Measurements from ENCODE around the gene BCL2L11.
A peak's percentile ranks its signal among the peaks of the same experiment; 100 is the strongest.

The BCL2L11 gene

GRCh38 chr2:111118481-111118980, 2.2 kb upstream of the BCL2L11 start:
- DNase-seq = peak; percentile 51

DNA sequence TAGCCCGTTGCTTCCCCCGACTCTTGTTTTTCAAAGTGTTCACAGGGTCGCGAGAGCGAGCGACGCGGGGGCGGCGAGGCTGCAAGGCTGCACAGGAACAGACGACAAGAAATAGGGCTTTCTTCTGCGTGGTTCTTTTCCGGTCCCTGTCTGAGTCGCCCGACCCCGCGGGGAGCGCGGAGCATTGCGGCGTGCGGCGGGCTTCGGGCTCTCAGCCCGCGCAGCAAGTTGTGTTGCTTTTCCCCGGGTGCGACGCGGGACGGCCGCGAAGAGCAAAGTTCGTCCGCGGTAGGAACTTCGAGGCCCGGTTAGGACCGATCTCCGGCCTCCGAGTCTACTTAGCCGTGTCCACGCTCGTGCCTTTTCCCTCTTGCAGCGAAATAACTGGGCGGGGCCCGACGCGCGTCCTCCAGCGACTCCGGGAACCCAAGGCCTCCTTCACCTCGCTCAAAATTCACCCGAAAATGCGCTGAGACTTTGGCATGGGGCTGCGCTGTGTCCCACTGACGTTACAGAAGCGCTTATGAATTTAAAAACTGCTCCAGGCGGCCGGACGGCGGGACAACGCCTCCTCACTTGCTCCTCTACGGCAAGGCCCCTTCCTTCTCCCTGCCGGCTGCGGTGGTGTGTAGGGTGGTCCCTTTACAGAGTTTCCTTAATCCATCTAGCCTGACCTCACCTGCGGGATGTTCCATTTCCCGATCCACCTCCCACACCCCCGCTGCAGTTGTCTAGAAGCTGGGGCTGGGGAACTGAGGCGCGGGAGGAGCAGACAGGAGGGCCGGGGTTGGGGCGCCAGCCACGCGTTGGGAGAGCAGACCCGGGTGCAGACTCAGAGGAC, 1.5 kb upstream of the BCL2L11 start:
- peak; percentile 51 for DNase-seq

DNA sequence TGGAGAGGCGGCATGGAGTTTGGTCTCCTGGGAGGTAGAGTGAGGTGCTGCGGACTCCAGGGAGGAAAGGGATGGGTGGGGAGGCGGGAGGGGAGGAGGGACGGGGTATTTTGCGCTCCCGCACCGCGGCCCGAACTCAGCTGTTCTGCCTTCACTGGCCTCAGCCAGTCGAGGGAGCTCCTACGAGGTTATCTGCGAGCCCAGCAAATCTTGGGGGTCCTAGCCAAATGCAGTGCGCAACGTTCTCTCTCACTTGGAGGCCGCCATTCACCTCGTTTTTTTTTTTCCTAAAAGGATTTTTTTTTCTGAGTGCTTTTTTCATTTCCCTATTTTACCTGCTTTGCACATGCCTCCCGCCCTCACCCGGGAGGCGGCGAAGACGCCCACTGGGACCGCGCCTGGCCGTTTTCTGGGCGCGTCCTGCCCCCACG, 877 bp upstream of the BCL2L11 start:
- peak; percentile 29 for DNase-seq

DNA sequence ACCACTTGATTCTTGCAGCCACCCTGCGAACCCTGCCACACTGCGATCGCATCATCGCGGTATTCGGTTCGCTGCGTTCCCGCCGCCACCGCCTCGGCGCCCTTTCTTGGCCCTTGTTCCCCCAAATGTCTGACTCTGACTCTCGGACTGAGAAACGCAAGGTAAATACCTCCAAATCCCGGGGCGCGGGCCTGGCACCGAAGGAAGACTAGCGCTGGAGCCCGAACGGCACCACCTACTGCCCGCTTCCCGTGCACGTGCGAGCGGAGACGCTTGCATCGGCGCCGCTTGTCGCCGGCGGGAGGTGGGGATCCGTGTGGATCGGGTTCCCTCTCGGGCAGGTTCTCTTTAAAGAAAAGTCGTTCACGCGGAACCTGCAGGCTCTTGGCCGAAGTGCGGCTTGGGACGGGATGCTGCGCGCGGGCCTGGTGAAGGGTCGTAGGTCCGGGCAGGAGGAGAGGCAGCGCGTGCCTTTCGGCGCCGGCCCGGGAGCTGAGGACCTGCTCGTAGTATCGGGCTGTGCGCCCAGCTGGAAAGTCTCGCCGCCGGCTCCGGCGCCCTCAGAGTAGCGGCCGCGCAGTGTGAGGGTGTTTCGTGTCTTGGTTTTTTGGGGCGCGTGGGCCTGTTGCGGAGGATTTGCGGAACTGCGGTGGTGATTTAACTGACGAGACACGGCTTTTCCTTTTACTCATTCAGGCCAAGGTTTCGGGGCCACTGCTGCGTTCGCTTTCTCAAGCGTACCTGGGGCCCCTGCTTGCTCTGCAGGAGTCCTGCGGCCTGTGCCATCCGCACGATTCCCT, 514 bp downstream of the BCL2L11 start:
- no peak for DNase-seq

DNA sequence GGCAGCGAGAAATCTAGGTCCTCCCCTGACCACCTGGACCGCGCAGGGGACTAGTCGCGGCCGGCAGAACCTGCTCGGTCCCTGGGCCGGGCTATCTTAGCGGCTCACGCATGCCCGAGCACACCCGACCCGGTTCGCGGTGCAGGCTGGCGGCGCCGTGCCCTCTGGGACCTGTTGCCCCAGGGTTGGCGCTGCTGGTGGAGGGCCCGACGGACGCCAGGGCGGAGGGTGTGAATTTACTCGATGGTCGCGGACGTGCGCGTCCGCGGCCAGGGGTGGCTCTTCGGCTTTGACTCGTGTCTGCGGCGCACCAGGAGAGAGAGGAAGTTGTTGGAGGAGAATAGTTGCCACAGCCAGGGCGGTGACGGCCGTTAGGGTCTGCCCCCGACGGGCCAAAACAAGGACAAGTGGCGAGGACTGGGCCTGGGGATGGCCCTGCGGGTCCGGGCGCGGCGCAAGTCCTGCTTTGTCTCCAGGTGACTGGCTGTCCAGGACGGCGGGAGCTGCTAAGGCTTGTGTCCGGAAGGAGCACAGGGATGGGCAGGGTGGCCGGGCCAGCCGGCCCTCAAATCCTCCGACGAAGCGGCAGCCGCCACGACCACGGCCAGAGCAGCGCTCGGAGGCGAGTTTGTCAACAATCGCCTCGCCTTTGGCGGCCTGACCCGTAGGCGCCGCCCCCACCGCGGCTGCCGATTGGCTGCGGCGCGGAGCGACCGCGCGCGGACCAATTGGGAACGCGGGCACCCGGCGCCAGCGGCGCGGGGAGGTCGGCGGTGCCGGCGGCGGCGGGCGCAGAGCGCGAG, 1.3 kb downstream of the BCL2L11 start:
- DNase-seq = peak; percentile 72

DNA sequence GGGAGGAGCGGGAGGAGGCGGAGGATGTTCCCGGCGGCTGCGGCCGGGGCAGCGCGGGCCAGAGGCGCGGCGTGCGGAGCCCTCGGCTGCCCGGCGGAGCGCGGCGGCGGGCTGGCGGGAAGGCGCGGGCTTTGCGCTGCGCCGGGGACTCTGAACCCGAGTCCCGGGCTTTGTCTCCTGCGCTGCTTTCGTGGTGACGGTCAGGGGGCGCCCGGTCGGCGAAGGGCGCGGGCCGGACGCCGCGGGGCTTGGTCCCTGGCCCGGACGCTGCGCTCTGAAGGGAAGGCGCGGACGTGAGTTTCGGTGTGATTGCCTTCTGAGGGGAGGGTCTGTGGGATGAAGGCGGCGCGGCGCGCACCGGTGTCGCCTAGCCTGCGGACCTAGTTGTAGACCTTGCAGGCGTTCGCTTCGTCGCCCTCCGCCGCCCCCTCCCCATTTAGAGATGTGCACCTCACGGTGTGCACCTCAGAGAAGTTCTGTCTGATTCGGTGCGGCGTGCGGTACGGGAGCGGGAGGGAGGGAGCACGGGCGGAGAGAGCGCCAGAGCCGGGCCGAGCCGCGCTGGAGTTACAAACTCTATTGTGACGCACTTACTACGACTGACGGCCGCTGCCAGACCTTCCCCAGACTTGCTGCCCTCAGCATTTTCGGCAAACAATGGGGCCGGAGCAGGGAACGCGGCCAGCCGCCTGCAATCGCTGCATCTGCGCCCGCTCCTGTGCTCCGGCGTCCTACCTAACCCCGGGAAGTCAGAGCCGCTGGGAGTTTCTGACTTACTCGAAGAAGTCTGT, 2.1 kb downstream of the BCL2L11 start:
- DNase-seq = no peak

GRCh38 chr2:111123751-111124150, 3.0 kb downstream of the BCL2L11 start:
- no peak for DNase-seq

- DNase-seq = no peak
These were observed 5.9 kb downstream of the BCL2L11 start for GRCh38 chr2:111126581-111126980.

DNA sequence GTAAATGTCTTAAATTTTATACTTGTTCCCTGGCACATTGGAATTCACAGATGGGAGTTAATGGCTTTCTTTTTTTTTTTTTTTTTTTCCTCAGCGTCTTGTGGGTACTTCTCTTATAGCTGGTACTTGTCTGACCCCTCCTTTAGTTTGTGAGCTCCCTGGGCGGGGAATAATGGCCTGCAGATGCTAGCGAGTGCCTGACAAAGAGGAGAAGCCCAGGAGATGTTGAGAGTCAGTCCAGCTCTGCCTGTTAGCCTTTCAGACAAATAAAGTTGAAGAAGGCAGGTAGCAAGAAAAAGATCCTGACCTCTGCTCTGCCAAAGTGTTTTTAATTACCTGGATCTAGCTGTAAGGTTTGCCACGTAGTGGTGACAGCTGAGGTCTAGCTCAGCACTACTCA, 6.6 kb downstream of the BCL2L11 start:
- DNase-seq = no peak

DNA sequence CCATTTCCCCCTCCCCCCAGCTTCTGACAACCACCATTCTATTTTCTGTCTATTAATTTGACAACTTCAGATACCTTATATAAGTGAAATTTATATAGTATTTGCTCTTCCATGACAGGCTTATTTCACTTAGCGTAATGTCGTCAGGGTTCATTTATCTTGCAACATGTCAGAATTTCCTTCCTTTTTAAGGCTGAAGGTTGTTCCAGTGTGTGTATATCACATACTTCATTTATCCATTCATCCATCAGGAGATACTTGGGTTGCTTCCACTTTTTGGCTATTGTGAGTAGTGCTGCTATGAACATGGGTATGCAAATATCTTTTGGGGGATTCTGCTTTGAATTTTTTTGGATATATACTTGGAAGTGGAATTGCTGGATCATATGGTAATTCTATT, 7.4 kb downstream of the BCL2L11 start:
- no peak for DNase-seq

DNA sequence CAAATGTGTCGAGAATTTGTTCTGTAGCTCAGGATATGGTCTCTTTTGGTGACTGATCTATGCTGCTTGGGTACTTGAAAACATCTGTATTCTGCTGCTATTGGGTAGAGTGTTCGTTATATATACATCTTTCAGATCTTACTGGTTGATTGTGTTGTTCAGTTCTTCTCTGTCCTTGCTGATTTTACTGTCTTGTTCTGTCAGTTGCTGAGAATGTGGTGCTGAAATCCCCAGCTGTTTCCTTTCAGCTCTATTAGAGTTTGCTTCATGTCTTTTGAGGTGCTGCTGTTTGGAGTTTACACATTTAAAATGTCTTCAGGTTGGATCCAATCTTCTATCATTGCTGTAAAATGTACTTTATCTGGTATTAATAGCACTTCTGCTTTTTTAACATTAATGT, 12.9 kb downstream of the BCL2L11 start:
- DNase-seq = no peak

GRCh38 chr2:111134055-111134454, 13.3 kb downstream of the BCL2L11 start:
- DNase-seq = no peak

DNA sequence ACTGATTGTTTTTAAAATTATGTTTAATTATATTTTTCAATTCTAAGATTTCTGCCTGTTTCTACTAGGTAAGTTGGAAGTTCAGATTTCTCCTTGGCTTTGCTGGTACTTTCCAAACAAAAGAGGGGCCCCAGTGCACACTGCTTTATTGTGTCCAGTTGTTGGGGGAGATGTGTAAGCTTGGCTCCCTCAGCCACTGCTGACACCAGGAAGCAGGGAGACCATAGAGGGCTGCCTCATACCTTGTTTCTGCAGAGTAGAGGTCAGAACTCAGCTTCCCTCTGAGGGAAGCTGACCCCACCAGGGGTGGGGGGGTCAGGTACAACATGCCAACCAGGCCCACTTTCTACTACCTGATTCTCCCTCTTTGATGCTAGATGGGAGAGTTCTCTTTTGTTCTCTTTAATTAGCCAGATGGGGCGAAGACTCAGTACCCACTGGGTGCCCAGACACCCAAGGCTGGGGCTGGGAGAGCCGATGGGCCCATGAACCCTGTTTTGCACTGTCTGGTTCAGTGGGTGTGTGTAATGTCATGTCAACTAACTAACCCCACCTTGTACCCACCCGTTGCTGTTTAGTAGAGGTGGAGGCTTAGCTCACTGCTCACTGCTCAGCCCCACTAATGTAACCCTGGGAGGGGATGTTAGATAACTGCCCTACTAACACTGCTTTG, 14.7 kb downstream of the BCL2L11 start:
- DNase-seq = no peak

- no peak for DNase-seq
These were observed 15.2 kb downstream of the BCL2L11 start for GRCh38 chr2:111135910-111136297.

DNA sequence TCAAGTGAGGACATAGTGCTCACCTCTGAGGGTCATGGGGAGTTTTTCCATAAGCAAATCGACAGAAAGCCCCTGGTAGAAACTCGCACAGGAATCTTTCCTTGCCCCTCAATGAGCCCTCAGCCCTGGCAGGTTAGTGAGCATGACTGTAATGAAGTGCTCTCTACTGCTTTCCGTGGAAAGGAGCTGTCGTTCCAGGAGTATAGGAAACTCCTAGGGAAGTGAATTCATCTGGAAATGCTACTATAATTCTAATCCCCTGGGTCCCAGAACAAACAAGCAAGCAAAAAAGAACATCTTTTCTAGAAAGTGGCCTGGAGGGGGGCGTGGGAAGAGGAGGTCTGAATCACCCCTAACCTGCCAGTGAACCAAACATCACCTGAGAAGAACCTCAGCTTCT, 18.1 kb downstream of the BCL2L11 start:
- DNase-seq = no peak

- no peak for DNase-seq
These were observed 19.1 kb downstream of the BCL2L11 start for GRCh38 chr2:111139637-111140317.

DNA sequence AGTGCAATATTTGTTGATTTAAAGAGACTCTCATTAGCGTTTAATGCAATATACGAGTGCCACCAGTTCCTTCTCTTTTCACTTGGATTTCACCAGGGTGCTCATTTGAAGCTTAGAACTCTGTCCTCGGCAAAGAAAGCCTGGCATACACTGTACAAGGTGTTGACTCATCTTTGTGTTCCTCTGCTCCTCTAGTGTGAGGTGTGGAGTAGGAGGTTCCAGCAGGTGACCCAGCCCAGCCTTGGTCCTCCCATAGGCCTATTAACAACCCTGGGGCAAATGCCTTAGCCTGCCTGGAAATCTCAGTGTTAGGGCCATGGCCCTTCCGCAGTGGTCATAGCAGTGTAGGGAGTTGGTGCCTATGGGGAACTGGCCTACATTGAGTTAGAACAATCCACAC, 20.1 kb downstream of the BCL2L11 start:
- DNase-seq = no peak

GRCh38 chr2:111142101-111142500, 21.4 kb downstream of the BCL2L11 start:
- no peak for DNase-seq

GRCh38 chr2:111143107-111143842, 22.6 kb downstream of the BCL2L11 start:
- DNase-seq = no peak

- DNase-seq = no peak
These were observed 23.1 kb downstream of the BCL2L11 start for GRCh38 chr2:111143843-111144198.

All from KG1 (cell line).